ENCODE measurements around the gene SAP25. TPM values are rescaled to one million over a fixed set of nuclear protein-coding genes. Genes with fewer than 3 reads are reported as not detected.

Gene SAP25
- total RNA-seq, 1 experiment from 2014 or later = 3.0 TPM

DNA sequence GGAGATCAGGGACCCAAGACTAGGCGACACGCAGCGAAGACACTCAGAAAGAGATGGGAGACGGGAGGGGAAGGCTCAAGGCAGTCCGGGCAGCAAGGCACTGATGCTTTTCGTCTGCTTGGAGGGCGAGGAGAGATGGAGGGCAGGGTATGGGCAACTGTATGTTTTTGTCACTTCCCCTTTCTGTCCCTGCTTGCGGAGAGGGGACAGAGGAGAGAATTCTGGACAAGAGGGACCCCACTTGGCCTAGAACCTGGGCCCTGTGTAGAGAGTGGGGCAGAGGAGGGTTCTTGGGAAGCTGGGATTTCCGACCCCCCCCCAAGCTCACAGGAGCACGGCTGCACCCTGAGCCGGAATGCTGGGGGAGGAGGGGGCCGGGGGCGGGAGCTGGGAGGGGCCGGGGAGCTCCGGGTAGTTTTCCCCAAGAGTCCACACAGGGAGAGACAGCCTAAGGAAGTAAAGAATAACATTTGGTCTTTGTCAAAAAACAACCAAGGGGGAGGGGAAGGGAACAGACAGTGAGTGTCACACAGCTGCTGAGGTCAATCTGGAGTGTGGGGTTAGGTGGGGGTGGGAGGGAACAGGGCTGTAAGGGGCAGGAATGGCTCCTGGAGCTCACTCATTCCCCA lies 10.5 kb upstream of the SAP25 start:
- no peak overlapping the region for H3K27ac ChIP-seq (ENCODE audit: low read length)
- CTCF ChIA-PET = interaction anchor here (0.6 to 0.8 kb wide), 2 partner anchors 49 to 177 kb away, joined by 3 to 5 read pairs; no protein-coding TSS in a partner anchor

DNA sequence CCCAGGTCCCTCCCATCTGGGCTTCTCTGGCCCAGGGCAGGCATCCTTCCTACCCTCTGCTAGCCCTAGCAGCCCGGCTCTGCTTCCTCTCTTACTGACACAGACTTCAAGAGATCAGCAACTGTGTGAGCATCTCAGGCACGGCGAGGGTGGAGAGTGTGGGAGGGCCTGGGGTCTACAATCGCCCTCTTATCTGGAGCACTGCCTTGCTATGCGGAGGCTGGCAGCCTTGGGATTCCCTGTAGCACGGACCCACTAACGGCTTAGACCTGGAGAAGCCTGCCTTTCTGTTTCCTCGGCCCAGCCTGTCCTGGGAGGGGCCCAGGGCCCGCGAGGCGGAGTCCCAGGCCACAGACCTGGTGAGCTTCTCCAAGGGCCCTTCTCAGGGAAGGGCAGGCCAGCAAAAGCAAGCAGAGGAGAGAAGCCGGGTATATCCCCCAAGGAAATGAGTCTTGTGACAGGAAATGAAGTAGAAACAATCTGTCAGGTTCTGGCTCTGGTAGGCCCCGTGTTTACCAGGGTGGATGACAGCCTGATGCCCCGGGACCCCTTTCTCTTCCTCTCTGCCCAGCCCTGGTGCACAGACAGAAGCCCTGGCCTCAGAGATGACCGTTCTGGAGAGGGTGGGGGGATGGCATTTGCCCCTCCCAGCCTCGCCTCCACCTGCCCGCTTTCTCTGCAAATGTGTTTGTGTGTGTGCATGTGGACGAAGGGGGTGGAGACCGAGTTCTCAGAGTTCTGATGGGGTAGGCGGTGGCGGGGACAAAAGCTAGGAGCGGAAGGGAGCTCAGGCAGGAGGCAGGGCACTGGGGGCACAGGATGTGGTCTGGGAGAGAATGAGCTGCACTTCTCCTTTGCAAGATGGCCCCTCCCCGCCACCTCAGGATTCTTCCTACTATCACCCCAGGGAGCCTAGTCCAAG lies 9.7 kb upstream of the SAP25 start:
- TF ChIP-seq, protein P1, sequence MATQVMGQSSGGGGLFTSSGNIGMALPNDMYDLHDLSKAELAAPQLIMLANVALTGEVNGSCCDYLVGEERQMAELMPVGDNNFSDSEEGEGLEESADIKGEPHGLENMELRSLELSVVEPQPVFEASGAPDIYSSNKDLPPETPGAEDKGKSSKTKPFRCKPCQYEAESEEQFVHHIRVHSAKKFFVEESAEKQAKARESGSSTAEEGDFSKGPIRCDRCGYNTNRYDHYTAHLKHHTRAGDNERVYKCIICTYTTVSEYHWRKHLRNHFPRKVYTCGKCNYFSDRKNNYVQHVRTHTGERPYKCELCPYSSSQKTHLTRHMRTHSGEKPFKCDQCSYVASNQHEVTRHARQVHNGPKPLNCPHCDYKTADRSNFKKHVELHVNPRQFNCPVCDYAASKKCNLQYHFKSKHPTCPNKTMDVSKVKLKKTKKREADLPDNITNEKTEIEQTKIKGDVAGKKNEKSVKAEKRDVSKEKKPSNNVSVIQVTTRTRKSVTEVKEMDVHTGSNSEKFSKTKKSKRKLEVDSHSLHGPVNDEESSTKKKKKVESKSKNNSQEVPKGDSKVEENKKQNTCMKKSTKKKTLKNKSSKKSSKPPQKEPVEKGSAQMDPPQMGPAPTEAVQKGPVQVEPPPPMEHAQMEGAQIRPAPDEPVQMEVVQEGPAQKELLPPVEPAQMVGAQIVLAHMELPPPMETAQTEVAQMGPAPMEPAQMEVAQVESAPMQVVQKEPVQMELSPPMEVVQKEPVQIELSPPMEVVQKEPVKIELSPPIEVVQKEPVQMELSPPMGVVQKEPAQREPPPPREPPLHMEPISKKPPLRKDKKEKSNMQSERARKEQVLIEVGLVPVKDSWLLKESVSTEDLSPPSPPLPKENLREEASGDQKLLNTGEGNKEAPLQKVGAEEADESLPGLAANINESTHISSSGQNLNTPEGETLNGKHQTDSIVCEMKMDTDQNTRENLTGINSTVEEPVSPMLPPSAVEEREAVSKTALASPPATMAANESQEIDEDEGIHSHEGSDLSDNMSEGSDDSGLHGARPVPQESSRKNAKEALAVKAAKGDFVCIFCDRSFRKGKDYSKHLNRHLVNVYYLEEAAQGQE (IDR thresholded peaks at IDR 0.05; ENCODE audit: insufficient read depth in 1 of 2, low read depth in 2 of 2, low read length in 1 of 2) = no peak
- no peak for TF ChIP-seq POLR2AphosphoS5 (IDR thresholded peaks at IDR 0.05; ENCODE audit: low read depth, low read length)
- Histone ChIP-seq H3K36me3 (ENCODE audit: control insufficient read depth, insufficient read depth, low read length) (peaks cover 9% of the 10 kb centered on the region; the same call in 1 of the 2 replicates), H3K27ac (ENCODE audit: low read length) (no peak overlapping the region), H3K9me3 (ENCODE audit: control insufficient read depth, insufficient read depth, low read depth, low read length) (no peaks in the 10 kb centered on the region), H3K27me3 (ENCODE audit: control insufficient read depth, insufficient read depth, low read length) (no peaks in the 10 kb centered on the region), H3K4me1 (ENCODE audit: control insufficient read depth, insufficient read depth, low read length) (peaks cover 12% of the 10 kb centered on the region), H3K4me3 (ENCODE audit: low read depth in 2 of 2, low read length in 2 of 2) (no peak overlapping the region)
- in situ Hi-C loops (cut with HindIII; ENCODE audit: low pct_unique_long_range_greater_than_20kb, low sequenced_read_pairs) = no loop called here
- TSS peak; percentile 26 for BruUV-seq (replicated peaks)
- CTCF ChIA-PET = interaction anchor here (0.6 to 0.8 kb wide), 2 partner anchors 49 to 178 kb away, joined by 3 to 5 read pairs; no protein-coding TSS in a partner anchor
- POLR2A ChIA-PET = no interaction called here
- no peak for ATAC-seq
- DNase-seq (ENCODE audit: low read depth, low spot score) = no peak
- intact Hi-C loops (cut with micrococcal nuclease; ENCODE audit: unreplicated experiment) = no loop called here

More for the DNA sequence above, 10.5 kb upstream of the SAP25 start:
- ATAC-seq (no peak), DNase-seq (ENCODE audit: low read depth, low spot score) (no peak)
- in situ Hi-C loops (cut with HindIII; ENCODE audit: low pct_unique_long_range_greater_than_20kb, low sequenced_read_pairs) = no loop called here
- Histone ChIP-seq H3K4me1 (ENCODE audit: control insufficient read depth, insufficient read depth, low read length) (peaks cover 12% of the 10 kb centered on the region), H3K36me3 (ENCODE audit: control insufficient read depth, insufficient read depth, low read length) (peaks cover 9% of the 10 kb centered on the region; the same call in 1 of the 2 replicates), H3K9me3 (ENCODE audit: control insufficient read depth, insufficient read depth, low read depth, low read length) (no peaks in the 10 kb centered on the region), H3K27me3 (ENCODE audit: control insufficient read depth, insufficient read depth, low read length) (no peaks in the 10 kb centered on the region), H3K4me3 (ENCODE audit: low read depth in 2 of 2, low read length in 2 of 2) (peak overlapping the region; percentile 89 to 93)
- TF ChIP-seq, protein P1 (IDR thresholded peaks at IDR 0.05; ENCODE audit: insufficient read depth in 1 of 2, low read depth in 2 of 2, low read length in 1 of 2) = no peak
- TF ChIP-seq TCF7L2 (IDR thresholded peaks at IDR 0.05; ENCODE audit: low read depth, low read length) = no peak
- TF ChIP-seq SIN3A (IDR thresholded peaks at IDR 0.05; ENCODE audit: borderline replicate concordance, insufficient read depth, low read depth, low read length) = no peak
- POLR2A ChIA-PET = no interaction called here
- intact Hi-C loops (cut with micrococcal nuclease; ENCODE audit: unreplicated experiment) = no loop called here
- no TSS peak for BruUV-seq (replicated peaks)

Data from Panc1 (cell line).